IPS DF 6.9 (cell line): ENCODE measurements around the gene SLC17A7.

Experiments
- DNase-seq: peaks from one replicate; pipeline ENCODE4 v3.0.0-alpha.2; 2013; ENCODE audit warnings: low read depth, low spot score
- H3K27ac ChIP-seq: one replicate; pipeline ENCODE4 v1.5.1; 2013; ENCODE audit warnings: low read length, control low read depth
- H3K27me3 ChIP-seq: 2 replicates; pipeline ENCODE4 v1.6.1; 2013; ENCODE audit warnings: mild to moderate bottlenecking, low read length; ENCODE audit not compliant: control insufficient read depth, insufficient read depth
- H3K36me3 ChIP-seq: 2 replicates; pipeline ENCODE4 v1.6.1; 2013; ENCODE audit warnings: low read length; ENCODE audit not compliant: control insufficient read depth, insufficient read depth
- H3K4me1 ChIP-seq: 2 replicates; pipeline ENCODE4 v1.6.1; 2013; ENCODE audit warnings: low read length; ENCODE audit not compliant: control insufficient read depth, insufficient read depth
- H3K4me3 ChIP-seq: 2 replicates; pipeline ENCODE4 v1.5.1; 2013; ENCODE audit warnings: mild to moderate bottlenecking, low read length
- H3K9me3 ChIP-seq: 2 replicates; pipeline ENCODE4 v1.6.1; 2013; ENCODE audit warnings: low read length, inconsistent platforms; ENCODE audit not compliant: control insufficient read depth, insufficient read depth
- WGBS: extraction: QIAGEN DNeasy Blood & Tissue Kit; methylation state at CpG from one replicate; pipeline ENCODE4 v1.1.7; 2013; ENCODE audit warnings: mixed read lengths, missing lambda C conversion rate; ENCODE audit not compliant: insufficient read length, insufficient coverage; 5-methylcytosine and 5-hydroxymethylcytosine counted together

SLC17A7 gene

GRCh38 chr19:49409441-49410029 lies 31.8 kb downstream of the SLC17A7 start:
- Histone ChIP-seq H3K27me3 (no peaks in the 10 kb centered on the region), H3K36me3 (no peaks in the 10 kb centered on the region), H3K4me3 (no peak overlapping the region), H3K4me1 (no peaks in the 10 kb centered on the region), H3K9me3 (no peaks in the 10 kb centered on the region), H3K27ac (no peak overlapping the region)
- no peak for DNase-seq
- WGBS: no CpG with 5 or more reads among the region's 5 CpGs

- DNase-seq: no peak
- no peak overlapping the region for H3K27ac ChIP-seq
- no peak overlapping the region for H3K4me3 ChIP-seq
- H3K27me3 ChIP-seq: no peaks in the 10 kb centered on the region
- no CpG with 5 or more reads among the region's 8 CpGs for WGBS
- peaks cover 5% of the 10 kb centered on the region for H3K4me1 ChIP-seq
- no peaks in the 10 kb centered on the region for H3K36me3 ChIP-seq
- no peaks in the 10 kb centered on the region for H3K9me3 ChIP-seq
Measured at GRCh38 chr19:49408816-49409440, 32.4 kb downstream of the SLC17A7 start.

GRCh38 chr19:49407482-49408015 lies 33.8 kb downstream of the SLC17A7 start:
- no peak for DNase-seq
- no peaks in the 10 kb centered on the region for H3K9me3 ChIP-seq
- H3K36me3 ChIP-seq: no peaks in the 10 kb centered on the region
- no peak overlapping the region for H3K27ac ChIP-seq
- H3K27me3 ChIP-seq: no peaks in the 10 kb centered on the region
- no CpG with 5 or more reads among the region's 16 CpGs for WGBS
- H3K4me1 ChIP-seq: peaks cover 7% of the 10 kb centered on the region
- H3K4me3 ChIP-seq: no peak overlapping the region

- Histone ChIP-seq H3K27ac (no peak overlapping the region), H3K4me3 (no peak overlapping the region), H3K27me3 (no peaks in the 10 kb centered on the region), H3K4me1 (peaks cover 7% of the 10 kb centered on the region), H3K36me3 (no peaks in the 10 kb centered on the region), H3K9me3 (no peaks in the 10 kb centered on the region)
- no peak for DNase-seq
- no CpG with 5 or more reads among the region's 7 CpGs for WGBS
Measured at GRCh38 chr19:49407079-49407478, 34.2 kb downstream of the SLC17A7 start.

- Histone ChIP-seq H3K4me3 (no peak overlapping the region), H3K9me3 (no peaks in the 10 kb centered on the region), H3K27ac (no peak overlapping the region), H3K36me3 (no peaks in the 10 kb centered on the region), H3K27me3 (no peaks in the 10 kb centered on the region), H3K4me1 (peaks cover 7% of the 10 kb centered on the region)
- WGBS: no CpG with 5 or more reads among the region's 7 CpGs
- DNase-seq: peak; percentile 92
Measured at GRCh38 chr19:49403404-49404187, 37.7 kb downstream of the SLC17A7 start.

GRCh38 chr19:49400029-49400428 lies 41.3 kb downstream of the SLC17A7 start:
- Histone ChIP-seq H3K9me3 (no peaks in the 10 kb centered on the region), H3K4me3 (no peak overlapping the region), H3K27me3 (no peaks in the 10 kb centered on the region), H3K27ac (no peak overlapping the region), H3K4me1 (peaks cover 10% of the 10 kb centered on the region), H3K36me3 (no peaks in the 10 kb centered on the region)
- no CpG with 5 or more reads among the region's 6 CpGs for WGBS
- no peak for DNase-seq

GRCh38 chr19:49398931-49399330 lies 42.4 kb downstream of the SLC17A7 start:
- Histone ChIP-seq H3K4me3 (no peak overlapping the region), H3K4me1 (peaks cover 5% of the 10 kb centered on the region), H3K9me3 (no peaks in the 10 kb centered on the region), H3K27me3 (no peaks in the 10 kb centered on the region), H3K36me3 (no peaks in the 10 kb centered on the region), H3K27ac (no peak overlapping the region)
- WGBS: no CpG with 5 or more reads among the region's 6 CpGs
- no peak for DNase-seq

GRCh38 chr19:49398001-49398615 lies 43.2 kb downstream of the SLC17A7 start:
- peaks cover 3% of the 10 kb centered on the region for H3K4me1 ChIP-seq
- DNase-seq: no peak
- H3K27ac ChIP-seq: no peak overlapping the region
- H3K27me3 ChIP-seq: no peaks in the 10 kb centered on the region
- no peaks in the 10 kb centered on the region for H3K36me3 ChIP-seq
- H3K4me3 ChIP-seq: no peak overlapping the region
- no peaks in the 10 kb centered on the region for H3K9me3 ChIP-seq
- WGBS: no CpG with 5 or more reads among the region's 11 CpGs

GRCh38 chr19:49396738-49397505 lies 44.4 kb downstream of the SLC17A7 start:
- Histone ChIP-seq H3K36me3 (no peaks in the 10 kb centered on the region), H3K4me3 (no peak overlapping the region), H3K9me3 (no peaks in the 10 kb centered on the region), H3K4me1 (peaks cover 3% of the 10 kb centered on the region), H3K27ac (no peak overlapping the region), H3K27me3 (no peaks in the 10 kb centered on the region)
- DNase-seq: no peak
- no CpG with 5 or more reads among the region's 8 CpGs for WGBS
